ENCODE data around the gene PSMB7.

Gene PSMB7

GRCh38 chr9:124342402-124342775 is 72.9 kb downstream of the PSMB7 start:
- no peak for DNase-seq

- no peak for DNase-seq
Measured at GRCh38 chr9:124341455-124342170, 73.6 kb downstream of the PSMB7 start.

GRCh38 chr9:124340219-124341069 is 74.8 kb downstream of the PSMB7 start:
- no peak for DNase-seq

DNA sequence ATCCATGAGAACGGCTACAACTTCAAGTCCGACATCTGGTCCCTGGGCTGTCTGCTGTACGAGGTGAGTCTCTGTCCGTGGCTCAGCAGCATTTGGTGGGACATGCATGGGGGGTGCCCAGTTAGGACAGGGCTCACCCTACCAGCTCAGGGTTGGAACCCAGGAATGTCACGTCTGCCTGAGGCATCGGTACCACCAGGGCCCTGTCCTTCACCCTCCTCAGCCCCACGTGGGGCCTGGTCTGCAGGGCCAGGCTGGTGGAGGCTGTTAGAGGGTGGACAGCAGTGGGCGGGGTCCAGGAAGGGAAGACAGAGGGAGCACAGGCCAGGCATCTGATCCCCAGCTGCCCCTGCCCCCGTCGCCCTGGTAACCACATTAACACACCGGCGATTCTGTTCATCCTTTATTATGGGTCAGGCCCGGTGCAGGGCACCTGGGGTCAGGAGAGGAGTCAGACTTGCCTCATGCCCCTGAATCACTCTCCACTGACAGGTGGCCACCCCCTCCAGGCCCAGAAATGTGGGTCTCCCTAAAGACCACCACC is 75.6 kb downstream of the PSMB7 start:
- no peak for DNase-seq

DNA sequence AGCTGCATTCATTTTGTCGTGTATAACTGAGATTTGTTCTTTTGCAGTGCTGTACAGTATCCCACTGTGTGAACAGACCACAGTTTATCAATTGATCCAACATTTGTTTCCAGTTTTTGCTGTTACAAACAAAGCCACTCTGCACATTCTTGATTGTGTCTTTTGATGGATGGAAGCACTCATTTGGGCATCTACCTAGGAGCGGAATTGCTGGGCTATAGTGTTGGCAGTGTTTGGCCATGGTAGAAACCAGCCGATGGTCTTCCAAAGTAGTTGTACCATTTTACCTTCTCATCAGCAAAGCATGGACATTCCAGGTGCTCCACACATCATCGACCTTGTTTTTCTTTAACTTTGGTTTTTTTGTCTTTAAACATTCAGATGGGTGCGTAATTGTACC is 77.7 kb downstream of the PSMB7 start:
- no peak for DNase-seq

GRCh38 chr9:124335320-124335707 is 79.9 kb downstream of the PSMB7 start:
- no peak for DNase-seq

- no peak for DNase-seq
Measured at GRCh38 chr9:124334568-124335319, 80.5 kb downstream of the PSMB7 start.

DNA sequence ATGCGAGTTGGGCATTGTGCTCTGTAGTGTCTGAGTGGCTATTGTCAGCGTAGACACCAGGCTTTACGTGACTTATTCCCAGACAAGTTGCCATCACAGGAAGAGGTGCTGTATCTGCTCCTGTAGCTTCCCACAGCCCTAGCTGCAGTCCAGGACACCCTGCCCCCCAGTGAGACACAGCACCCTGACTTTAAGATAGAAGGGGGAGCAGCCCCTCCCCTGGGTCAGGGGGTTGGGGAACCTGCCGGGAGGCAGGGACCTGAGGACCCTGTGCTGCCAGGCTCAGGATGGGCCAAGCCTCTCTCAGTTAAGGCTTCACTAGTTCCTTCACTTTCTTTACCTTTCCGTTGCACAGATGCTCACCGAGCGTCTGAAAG is 82.1 kb downstream of the PSMB7 start:
- no peak for DNase-seq

GRCh38 chr9:124332361-124333202 is 82.7 kb downstream of the PSMB7 start:
- no peak for DNase-seq

- DNase-seq: no peak
Measured at GRCh38 chr9:124331580-124331979, 83.7 kb downstream of the PSMB7 start.

GRCh38 chr9:124330011-124330697 is 85.1 kb downstream of the PSMB7 start:
- no peak for DNase-seq

DNA sequence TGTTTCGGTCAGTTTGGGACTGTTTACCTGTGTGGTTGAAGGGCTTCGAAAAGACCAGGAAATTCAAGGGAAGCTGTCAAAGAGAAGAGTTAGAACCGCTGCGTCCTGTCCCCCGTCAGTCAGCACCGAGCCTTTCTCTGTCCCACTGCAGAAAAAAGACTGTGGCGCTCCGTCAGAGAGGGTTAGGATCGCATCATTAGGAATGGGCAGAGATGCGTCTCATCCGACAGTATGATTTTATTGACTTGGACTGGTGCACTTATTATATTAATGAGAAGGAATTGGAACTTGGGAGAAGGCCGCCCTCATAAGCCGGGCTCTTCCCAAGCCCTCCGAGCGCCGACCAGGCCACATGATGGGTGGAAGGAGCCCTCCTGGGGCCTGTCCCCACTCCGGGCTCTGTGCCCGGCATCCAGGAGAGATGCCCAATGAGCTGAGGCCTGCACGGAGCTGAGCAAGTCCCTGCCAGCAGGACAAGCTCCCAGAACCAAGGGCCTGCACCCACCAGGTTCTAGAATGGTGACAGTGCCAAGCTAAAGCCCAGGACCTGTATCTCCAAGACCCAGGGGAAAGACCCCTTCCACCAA is 85.9 kb downstream of the PSMB7 start:
- DNase-seq: no peak

- DNase-seq: no peak
Measured at GRCh38 chr9:124328285-124328684, 87.0 kb downstream of the PSMB7 start.

DNA sequence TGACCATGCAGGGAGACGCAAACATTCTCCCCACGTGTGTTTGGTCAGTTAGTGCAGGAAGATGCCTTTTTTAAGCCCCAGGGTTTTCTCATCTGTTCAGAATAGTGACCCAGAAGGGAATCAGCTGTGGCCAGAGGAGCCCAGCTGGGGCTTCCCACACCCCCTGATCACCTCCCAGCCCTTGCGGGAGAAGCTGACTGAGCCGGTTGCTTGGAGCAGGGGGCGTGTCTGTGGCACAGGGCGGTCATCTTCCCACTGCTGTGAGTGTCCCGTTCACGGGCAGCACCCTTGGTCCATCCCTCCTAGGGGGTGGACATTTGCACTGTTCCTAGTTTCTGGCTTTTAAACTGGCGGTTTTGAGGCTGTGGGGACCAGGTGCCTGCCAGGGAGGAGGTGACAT is 87.8 kb downstream of the PSMB7 start:
- DNase-seq: no peak

DNA sequence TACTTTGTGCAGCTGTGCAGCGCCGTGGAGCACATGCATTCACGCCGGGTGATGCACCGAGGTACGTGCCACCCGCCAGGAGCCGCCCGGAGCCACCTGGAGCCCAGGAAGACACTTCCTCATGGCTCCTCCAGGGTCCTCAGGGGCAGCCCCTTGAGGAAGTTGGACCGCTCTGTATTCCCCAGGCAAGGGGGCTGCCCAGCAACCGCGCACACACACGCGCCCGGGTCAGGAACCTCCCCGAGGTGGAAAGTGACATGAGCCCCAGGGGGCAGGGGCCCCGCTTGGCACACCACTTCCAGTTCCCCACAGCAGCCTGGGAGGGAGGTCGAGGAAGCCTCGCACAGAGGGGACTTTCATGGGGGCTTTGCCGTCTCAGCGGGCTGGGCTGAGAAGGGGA is 88.9 kb downstream of the PSMB7 start:
- DNase-seq: no peak

- DNase-seq: no peak
Measured at GRCh38 chr9:124325816-124326215, 89.4 kb downstream of the PSMB7 start.

DNA sequence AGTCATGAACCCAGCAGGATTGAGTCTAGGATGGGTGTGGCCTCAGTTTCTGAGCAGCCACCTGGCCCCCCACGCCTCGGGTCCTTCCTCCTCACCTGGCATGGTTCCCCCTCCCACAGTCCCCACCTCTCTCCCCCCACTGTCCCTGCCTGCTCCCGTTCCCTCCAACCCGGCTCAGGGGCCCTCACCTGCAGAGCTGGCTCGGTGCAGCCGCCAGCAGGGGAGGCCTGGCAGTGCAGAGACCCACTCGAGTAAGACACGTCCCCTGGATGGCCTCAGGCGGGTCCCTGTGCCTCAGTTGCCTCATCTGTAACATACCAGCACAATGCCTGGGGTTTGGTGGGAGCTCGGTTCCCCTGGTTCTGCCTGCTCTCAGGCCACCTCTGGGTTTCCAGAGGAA is 91.3 kb downstream of the PSMB7 start:
- no peak for DNase-seq

GRCh38 chr9:124322618-124323432 is 92.4 kb downstream of the PSMB7 start:
- DNase-seq: no peak

GRCh38 chr9:124321935-124322334 is 93.3 kb downstream of the PSMB7 start:
- DNase-seq: no peak

GRCh38 chr9:124321416-124321815 is 93.8 kb downstream of the PSMB7 start:
- no peak for DNase-seq
